Adipose tissue (tissue), 3 donors: ENCODE results near the gene ZNF585A. TPM values are rescaled to one million over a fixed set of nuclear protein-coding genes. Genes with fewer than 3 reads are reported as not detected.
A peak's percentile ranks its signal among the peaks of the same experiment; 100 is the strongest.
"Not testable (repeated sequence)": the region's sequence is repeated elsewhere in the genome, so short reads cannot be mapped to it uniquely, and the experiment has no call there.

ENCODE experiments used
- H3K27ac ChIP-seq: one replicate; pipeline ENCODE4 v1.5.1; 2013; ENCODE audit warnings: low read depth, low read length
- WGBS, 3 donors: extraction: QIAGEN DNeasy Blood & Tissue Kit; methylation state at CpG; one replicate each; pipeline ENCODE4 v1.1.7; 2013; 5-methylcytosine and 5-hydroxymethylcytosine counted together
- polyA plus RNA-seq, 3 donors: library from polyadenylated mRNA; stranded (reverse); fragments of 200-250 nt; gene quantifications; one replicate each; pipeline ENCODE4 v1.2.3, GENCODE V29; 2013
- donor health status: healthy with polysubstance abuse.
- donor health status: Bipolar disorder and iron deficiency.
- donor health status: healthy.

ZNF585A gene
- 10 to 100 TPM in 1 of 3 donors, 1 to 10 TPM in 2; 7.6 to 17.4 (median 8.0) TPM for polyA plus RNA-seq

- H3K27ac ChIP-seq = peak within 1 kb of the TSS; percentile 54
- WGBS, 3 donors = 4 to 6% (median 6%) methylated on average over 30 of the region's 30 CpGs
Measured at GRCh38 chr19:37172368-37173366, at the start of gene ZNF585A. Gene ZNF585A, minus strand, starts transcription at chr19:37172695. Its CDS starts 2,785 bp downstream, at chr19:37169910.

GRCh38 chr19:37221136-37221535 lies 48.6 kb upstream of the ZNF585A start:
- 97 to 100% (median 100%) methylated on average over 2 of the region's 2 CpGs for WGBS, 3 donors

GRCh38 chr19:37220383-37220782 lies 47.9 kb upstream of the ZNF585A start:
- 96 to 97% (median 97%) methylated on average over 3 of the region's 3 CpGs for WGBS, 3 donors
- H3K27ac ChIP-seq = no peak overlapping the region

More at GRCh38 chr19:37221136-37221535, 48.6 kb upstream of the ZNF585A start:
- no peak overlapping the region for H3K27ac ChIP-seq

GRCh38 chr19:37218592-37218935 lies 46.1 kb upstream of the ZNF585A start:
- WGBS, 3 donors = 6 to 24% (median 16%) methylated on average over 6 of the region's 6 CpGs
- no peak overlapping the region for H3K27ac ChIP-seq

GRCh38 chr19:37217775-37218591 lies 45.5 kb upstream of the ZNF585A start, which contains the start of gene ZNF383:
Gene ZNF383, plus strand, starts transcription at chr19:37218214. Its CDS starts 12,240 bp downstream, at chr19:37230454.
- WGBS, 3 donors = 0% methylated on average over 44 of the region's 44 CpGs

GRCh38 chr19:37217480-37217774 lies 44.9 kb upstream of the ZNF585A start:
- whole genome bisulfite sequencing, 3 donors = 0 to 1% (median 0%) methylated on average over 7 of the region's 7 CpGs
- H3K27ac ChIP-seq = no peak overlapping the region

More at GRCh38 chr19:37217775-37218591, 45.5 kb upstream of the ZNF585A start, which contains the start of gene ZNF383:
- H3K27ac ChIP-seq = peak within 1 kb of the TSS; percentile 38

GRCh38 chr19:37197768-37198167 lies 25.3 kb upstream of the ZNF585A start:
- no peak overlapping the region for H3K27ac ChIP-seq
- 88 to 93% (median 89%) methylated on average over 2 of the region's 2 CpGs for WGBS, 3 donors

- not testable (repeated sequence) for H3K27ac ChIP-seq
- WGBS, 3 donors = 96 to 99% (median 97%) methylated on average over 5 of the region's 5 CpGs
Measured at GRCh38 chr19:37197115-37197514, 24.6 kb upstream of the ZNF585A start.

GRCh38 chr19:37195248-37195647 lies 22.8 kb upstream of the ZNF585A start:
- WGBS, 3 donors = 92 to 99% (median 92%) methylated on average over 4 of the region's 4 CpGs
- not testable (repeated sequence) for H3K27ac ChIP-seq

GRCh38 chr19:37186071-37186470 lies 13.6 kb upstream of the ZNF585A start:
- WGBS, 3 donors = 94 to 97% (median 94%) methylated on average over 4 of the region's 4 CpGs
- H3K27ac ChIP-seq = not testable (repeated sequence)

- WGBS, 3 donors = 97 to 98% (median 97%) methylated on average over 1 of the region's 1 CpG
- no peak overlapping the region for H3K27ac ChIP-seq
Measured at GRCh38 chr19:37165635-37166034, 6.9 kb downstream of the ZNF585A start.

- no peak overlapping the region for H3K27ac ChIP-seq
- 97 to 100% (median 100%) methylated on average over 1 of the region's 1 CpG for WGBS, 3 donors
Measured at GRCh38 chr19:37160153-37160552, 12.3 kb downstream of the ZNF585A start.

GRCh38 chr19:37148214-37148613 lies 24.3 kb downstream of the ZNF585A start:
- 95 to 96% (median 95%) methylated on average over 3 of the region's 3 CpGs for WGBS, 3 donors
- H3K27ac ChIP-seq = no peak overlapping the region

- no peak overlapping the region for H3K27ac ChIP-seq
- 13 to 24% (median 17%) methylated on average over 1 of the region's 1 CpG for WGBS, 3 donors
Measured at GRCh38 chr19:37136111-37136510, 36.4 kb downstream of the ZNF585A start.

GRCh38 chr19:37128821-37129177 lies 43.7 kb downstream of the ZNF585A start:
- 75 to 98% (median 97%) methylated on average over 3 of the region's 3 CpGs for WGBS, 3 donors
- H3K27ac ChIP-seq = no peak overlapping the region

GRCh38 chr19:37127999-37128820 lies 44.3 kb downstream of the ZNF585A start:
- no peak overlapping the region for H3K27ac ChIP-seq
- WGBS, 3 donors = 96 to 97% (median 96%) methylated on average over 12 of the region's 12 CpGs

GRCh38 chr19:37122093-37122492 lies 50.4 kb downstream of the ZNF585A start:
- WGBS, 3 donors = 94 to 98% (median 95%) methylated on average over 2 of the region's 3 CpGs
- H3K27ac ChIP-seq = not testable (repeated sequence)

- 89 to 96% (median 96%) methylated on average over 9 of the region's 9 CpGs for WGBS, 3 donors
- H3K27ac ChIP-seq = no peak overlapping the region
Measured at GRCh38 chr19:37114001-37114400, 58.5 kb downstream of the ZNF585A start.
